ENCODE results near the gene OSBPL3. TPM values are rescaled to one million over a fixed set of nuclear protein-coding genes. Genes with fewer than 3 reads are reported as not detected.

OSBPL3 gene
- total RNA-seq, 1 experiment from 2014 or later: 36.8 TPM

DNA sequence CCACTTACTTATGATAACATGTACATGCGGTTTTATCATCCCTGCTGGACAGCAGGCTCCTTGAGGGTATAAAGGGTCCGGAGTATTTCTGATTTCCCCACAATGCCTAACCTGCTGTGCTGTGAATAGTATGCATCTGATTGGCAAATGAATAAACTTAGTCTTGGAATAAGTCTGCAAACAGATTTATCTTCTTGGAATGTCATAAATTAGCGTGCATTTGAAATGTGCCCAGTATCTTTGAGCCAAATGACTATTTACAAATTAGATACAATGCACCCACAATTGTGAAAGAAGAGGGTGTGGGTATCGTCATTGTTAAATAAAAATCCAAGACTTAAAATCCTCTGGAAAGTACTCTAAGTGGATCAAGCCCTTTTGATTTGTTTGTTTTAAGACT is 106.0 kb downstream of the OSBPL3 start:
- Histone ChIP-seq H3K27me3 (ENCODE audit: insufficient read depth, low read length) (no peaks in the 10 kb centered on the region), H3K4me2 (ENCODE audit: low read length) (no peak overlapping the region), H3K27ac (ENCODE audit: low read depth, low read length) (no peak overlapping the region), H3K79me2 (ENCODE audit: insufficient read depth, low read length) (no peaks in the 10 kb centered on the region), H3K36me3 (ENCODE audit: control insufficient read depth in 1 of 2, insufficient read depth in 2 of 2, low read length in 2 of 2) (no peaks in the 10 kb centered on the region; a peak in 1 of 4 replicates), H3K4me1 (ENCODE audit: control insufficient read depth in 1 of 2, insufficient read depth in 2 of 2, low read length in 2 of 2) (no peaks in the 10 kb centered on the region), H3K9me3 (ENCODE audit: control insufficient read depth in 1 of 2, insufficient read depth in 1 of 2, low read depth in 1 of 2, low read length in 2 of 2) (no peaks in the 10 kb centered on the region), H3K9me2 (ENCODE audit: insufficient read depth) (no peaks in the 10 kb centered on the region), H4K20me1 (ENCODE audit: insufficient read depth) (no peaks in the 10 kb centered on the region), H2AFZ (ENCODE audit: low read depth, low read length, poor library complexity, severe bottlenecking) (no peak overlapping the region), H3K4me3 (replicated peaks in 1 of 2; ENCODE audit: low read depth in 1 of 2, low read length in 2 of 2) (no peak overlapping the region), H3K9ac (ENCODE audit: low read length) (no peak overlapping the region)
- ChIA-PET CTCF (no interaction called here), POLR2A (no interaction called here), RAD21 (ENCODE audit: low non-redundant PET in 1 of 2, low total read pairs in 2 of 2, uncharacterized antibody in 2 of 2, unreplicated experiment in 2 of 2) (no interaction called here)
- TF ChIP-seq, protein P1, sequence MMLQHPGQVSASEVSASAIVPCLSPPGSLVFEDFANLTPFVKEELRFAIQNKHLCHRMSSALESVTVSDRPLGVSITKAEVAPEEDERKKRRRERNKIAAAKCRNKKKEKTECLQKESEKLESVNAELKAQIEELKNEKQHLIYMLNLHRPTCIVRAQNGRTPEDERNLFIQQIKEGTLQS (IDR thresholded peaks at IDR 0.05): no peak
- TF ChIP-seq, protein P2, sequence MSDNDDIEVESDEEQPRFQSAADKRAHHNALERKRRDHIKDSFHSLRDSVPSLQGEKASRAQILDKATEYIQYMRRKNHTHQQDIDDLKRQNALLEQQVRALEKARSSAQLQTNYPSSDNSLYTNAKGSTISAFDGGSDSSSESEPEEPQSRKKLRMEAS (IDR thresholded peaks at IDR 0.05): no peak
- no peak for TF ChIP-seq POLR2A (IDR thresholded peaks at IDR 0.05; ENCODE audit: borderline replicate concordance, extremely low read depth, insufficient read depth, insufficient read length)
- TF ChIP-seq RAD21 (IDR thresholded peaks at IDR 0.05; ENCODE audit: low read depth): no peak
- no peak for TF ChIP-seq YY1 (IDR thresholded peaks at IDR 0.05; ENCODE audit: extremely low read depth, insufficient replicate concordance, low read depth, low read length)
- no peak for TF ChIP-seq REST (IDR thresholded peaks at IDR 0.05; ENCODE audit: low read depth)
- TF ChIP-seq ELF1 (IDR thresholded peaks at IDR 0.05; ENCODE audit: borderline replicate concordance, low read depth): no peak
- TF ChIP-seq SP1 (IDR thresholded peaks at IDR 0.05; ENCODE audit: low read depth): no peak
- TF ChIP-seq POLR2AphosphoS5 (IDR thresholded peaks at IDR 0.05; ENCODE audit: low read depth, low read length): no peak
- TF ChIP-seq EGR1 (IDR thresholded peaks at IDR 0.05; ENCODE audit: low read depth): no peak
- TF ChIP-seq ZFX (IDR thresholded peaks at IDR 0.05): no peak
- no peak for TF ChIP-seq ZBTB33 (IDR thresholded peaks at IDR 0.05; ENCODE audit: extremely low read depth, insufficient replicate concordance, low read length)
- no peak for TF ChIP-seq CBX3 (IDR thresholded peaks at IDR 0.05; ENCODE audit: low read depth)
- no peak for TF ChIP-seq CEBPB (IDR thresholded peaks at IDR 0.05; ENCODE audit: low read depth)
- TF ChIP-seq SRF (IDR thresholded peaks at IDR 0.05; ENCODE audit: low read depth): no peak
- no peak for TF ChIP-seq ZNF274 (IDR thresholded peaks at IDR 0.05; ENCODE audit: low read depth, low read length)
- no peak for TF ChIP-seq EZH2phosphoT487 (IDR thresholded peaks at IDR 0.05; ENCODE audit: borderline replicate concordance)
- no peak for TF ChIP-seq CTCF (IDR thresholded peaks at IDR 0.05 in 2 of 3, conservative IDR thresholded peaks at IDR 0.05 in 1 of 3; ENCODE audit: borderline replicate concordance in 1 of 3, insufficient read depth in 1 of 3, low read depth in 2 of 3, low read length in 2 of 3)
- no peak for TF ChIP-seq FOSL1 (IDR thresholded peaks at IDR 0.05; ENCODE audit: low read depth)
- intact Hi-C loops (cut with micrococcal nuclease): no loop called here
- BruUV-seq (replicated peaks): no TSS peak
- DNase-seq (ENCODE audit: low read depth, low spot score) (no peak), ATAC-seq (no peak)

All from HCT116 (cell line).